Esophagus squamous epithelium (tissue), 4 donors: Measurements from ENCODE around the gene CLDN19.

Experiments used
- CTCF ChIP-seq, 6 experiments: fragments of 450-650 bp in 4 of 6; fragments of 200-600 bp in 2 of 6; sonication (generic) in 2 of 6; IDR thresholded peaks; one replicate each; pipeline ENCODE4 v1.5.1; 2016 to 2019; ENCODE audit warnings: antibody characterized with exemption in 6 of 6, mild to moderate bottlenecking in 4 of 6, moderate library complexity in 4 of 6
- POLR2A ChIP-seq, 4 donors: fragments of 450-650 bp; IDR thresholded peaks; one replicate each; pipeline ENCODE4 v1.6.1; 2017; ENCODE audit warnings: antibody characterized with exemption in 4 of 4, mild to moderate bottlenecking in 4 of 4, moderate library complexity in 3 of 4

GRCh38 chr1:42765269-42765668, 25.2 kb upstream of the CLDN19 start:
- TF ChIP-seq CTCF (IDR thresholded peaks at IDR 0.05) (no peak), POLR2A (IDR thresholded peaks at IDR 0.05) (no peak)
